SKM-1 treated with dmso at 0.1 percent for 144 hours (cell line): ENCODE data around the gene CDK5RAP3.
"Not testable (repeated sequence)": the region's sequence is repeated elsewhere in the genome, so short reads cannot be mapped to it uniquely, and the experiment has no call there.

Experiments
- DNase-seq: peaks from one replicate; lab custom pipeline; 2025; ENCODE audit not compliant: unreplicated experiment; lab: John Stamatoyannopoulos, UW

The CDK5RAP3 gene

GRCh38 chr17:47975189-47975822 lies 4.4 kb downstream of the CDK5RAP3 start:
- no peak for DNase-seq

DNA sequence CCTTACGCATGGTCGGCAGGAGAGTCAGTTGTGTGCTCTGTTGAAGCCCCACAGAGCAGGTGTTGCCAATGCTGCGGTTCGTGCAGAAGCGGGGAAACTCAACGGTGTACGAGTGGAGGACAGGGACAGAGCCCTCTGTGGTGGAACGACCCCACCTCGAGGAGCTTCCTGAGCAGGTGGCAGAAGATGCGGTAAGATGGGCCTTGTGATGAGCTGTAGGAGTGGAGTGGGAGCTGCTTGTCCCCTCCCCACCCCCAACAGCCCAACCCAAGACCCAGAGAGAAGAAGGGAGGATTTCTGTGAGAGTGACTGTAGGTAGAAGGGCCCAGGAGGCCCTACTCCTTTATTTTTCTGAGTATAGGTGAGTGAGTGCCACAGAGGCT lies 4.9 kb downstream of the CDK5RAP3 start:
- no peak for DNase-seq

DNA sequence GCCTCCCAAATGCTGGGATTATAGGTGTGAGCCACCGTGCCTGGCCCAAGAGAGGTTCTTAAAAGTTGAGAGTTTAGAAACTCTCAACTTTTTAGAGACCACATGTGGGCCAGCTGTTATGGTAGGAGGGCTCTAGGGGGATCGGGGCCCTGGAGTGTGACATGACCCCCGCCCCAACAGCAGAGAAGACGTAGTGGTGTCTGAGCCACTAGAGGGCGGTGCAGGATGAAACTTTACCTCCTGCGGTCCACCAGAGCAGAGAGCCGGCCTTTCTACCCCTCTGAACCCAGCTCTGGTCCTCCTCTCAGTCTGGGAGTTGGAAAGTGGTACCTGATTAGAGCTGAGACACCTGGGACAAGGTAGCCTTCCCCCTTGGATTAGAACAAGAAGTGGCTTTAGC lies 7.4 kb downstream of the CDK5RAP3 start:
- DNase-seq = peak; percentile 34

GRCh38 chr17:47980541-47980940 lies 9.6 kb downstream of the CDK5RAP3 start:
- DNase-seq = no peak

DNA sequence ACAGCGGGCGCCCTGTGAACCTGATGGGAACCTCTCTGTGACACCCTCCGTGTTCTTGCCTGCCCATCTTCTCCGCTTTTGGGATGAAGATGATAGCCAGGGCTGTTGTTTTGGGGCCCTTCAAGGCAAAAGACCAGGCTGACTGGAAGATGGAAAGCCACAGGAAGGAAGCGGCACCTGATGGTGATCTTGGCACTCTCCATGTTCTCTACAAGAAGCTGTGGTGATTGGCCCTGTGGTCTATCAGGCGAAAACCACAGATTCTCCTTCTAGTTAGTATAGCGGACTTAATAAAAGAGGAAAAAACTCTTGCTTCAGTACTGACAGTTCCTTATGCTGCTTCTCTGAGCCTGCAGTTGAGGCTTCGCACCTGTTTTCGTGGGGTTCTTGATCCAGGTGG lies 10.5 kb downstream of the CDK5RAP3 start:
- DNase-seq = no peak

- no peak for DNase-seq
Measured at GRCh38 chr17:47982091-47982617, 11.2 kb downstream of the CDK5RAP3 start.

DNA sequence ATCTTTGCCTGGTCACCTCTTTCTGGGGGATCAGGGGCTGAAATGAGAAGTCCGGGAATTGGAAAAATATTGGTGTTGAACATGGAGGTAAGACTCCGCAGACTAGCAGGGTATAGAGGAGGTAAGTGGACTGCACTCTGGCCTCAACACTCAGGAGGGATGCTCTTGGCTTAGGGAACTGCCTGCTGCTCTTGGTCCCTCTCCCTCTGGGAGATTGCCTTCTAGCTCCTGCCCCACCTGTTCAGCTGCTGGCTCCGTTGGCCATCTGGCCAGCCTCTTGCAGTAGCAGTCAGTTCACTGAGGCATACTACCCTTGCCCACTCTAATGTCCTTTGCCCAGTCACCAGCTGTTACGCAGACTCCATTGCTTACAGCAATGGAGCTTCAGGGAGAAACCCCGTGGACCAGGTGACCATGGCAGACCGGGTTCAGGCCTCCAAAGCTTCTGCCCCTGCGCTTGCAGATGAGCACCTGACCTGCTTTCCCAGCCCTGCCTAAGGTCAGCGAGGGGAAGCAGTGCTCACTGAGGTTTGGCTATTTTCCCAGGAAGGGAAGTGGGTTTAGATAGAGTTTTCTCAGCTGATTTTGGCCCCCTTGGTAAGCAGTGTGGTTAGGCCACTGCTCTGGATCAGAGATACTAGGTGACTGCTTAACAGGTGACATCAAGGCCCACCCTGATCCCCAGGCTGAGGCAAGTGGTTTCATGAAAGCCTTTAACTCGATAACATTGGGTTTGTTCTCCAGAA lies 11.9 kb downstream of the CDK5RAP3 start:
- DNase-seq = no peak

DNA sequence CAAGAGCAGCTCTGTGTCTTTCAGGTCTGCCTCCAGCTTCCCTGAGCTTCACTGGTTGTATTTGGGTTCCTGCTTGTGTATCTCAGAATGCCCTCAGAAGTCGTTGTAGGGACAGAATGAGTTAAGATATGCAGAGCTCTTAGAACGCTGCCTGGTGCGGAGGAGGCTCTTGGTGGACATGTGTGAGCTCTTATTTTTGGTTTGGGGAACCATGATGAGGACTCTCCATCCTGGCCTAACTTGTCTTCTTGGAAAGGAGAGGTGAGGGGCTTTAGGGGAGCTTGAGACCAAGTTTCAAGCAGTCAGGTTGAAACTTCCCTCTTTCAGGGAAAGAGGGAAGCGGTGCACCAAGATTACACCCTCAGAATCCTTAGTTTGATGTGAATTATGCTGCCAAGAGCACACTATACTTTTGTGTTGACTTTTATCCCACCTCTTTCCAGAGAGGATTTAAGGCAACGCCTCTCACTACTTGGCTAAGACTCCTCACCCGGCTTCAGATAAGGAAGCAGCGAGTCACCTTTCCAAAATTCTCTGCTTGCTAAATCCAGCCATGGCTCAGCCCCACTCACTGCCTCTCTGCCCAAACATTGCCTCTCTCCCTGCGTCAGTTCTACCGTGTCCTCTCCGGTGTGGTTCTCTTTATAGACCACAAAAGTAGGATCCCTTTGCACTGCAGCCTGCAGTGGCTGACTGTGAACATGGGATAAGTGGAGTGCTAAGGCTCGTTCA lies 12.7 kb downstream of the CDK5RAP3 start:
- DNase-seq = no peak

DNA sequence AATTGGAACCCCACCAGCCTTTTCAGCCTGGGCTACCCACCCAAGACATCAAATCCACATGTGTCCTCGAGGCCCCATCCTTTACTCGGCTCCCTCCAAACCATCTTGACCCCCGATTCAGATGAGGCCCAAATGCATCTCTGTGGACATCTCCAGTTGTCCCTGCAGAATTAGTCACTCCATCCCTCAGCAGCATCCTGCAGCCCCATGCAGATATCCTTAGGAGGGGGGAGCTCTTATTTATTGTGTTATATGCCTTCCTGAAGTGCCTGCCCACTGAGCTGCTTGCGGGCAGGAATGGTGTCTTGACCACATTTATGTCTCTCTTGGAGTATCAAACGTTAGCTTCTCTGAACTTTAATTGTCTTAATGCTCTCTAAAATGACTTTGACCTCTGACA lies 15.6 kb downstream of the CDK5RAP3 start:
- no peak for DNase-seq

DNA sequence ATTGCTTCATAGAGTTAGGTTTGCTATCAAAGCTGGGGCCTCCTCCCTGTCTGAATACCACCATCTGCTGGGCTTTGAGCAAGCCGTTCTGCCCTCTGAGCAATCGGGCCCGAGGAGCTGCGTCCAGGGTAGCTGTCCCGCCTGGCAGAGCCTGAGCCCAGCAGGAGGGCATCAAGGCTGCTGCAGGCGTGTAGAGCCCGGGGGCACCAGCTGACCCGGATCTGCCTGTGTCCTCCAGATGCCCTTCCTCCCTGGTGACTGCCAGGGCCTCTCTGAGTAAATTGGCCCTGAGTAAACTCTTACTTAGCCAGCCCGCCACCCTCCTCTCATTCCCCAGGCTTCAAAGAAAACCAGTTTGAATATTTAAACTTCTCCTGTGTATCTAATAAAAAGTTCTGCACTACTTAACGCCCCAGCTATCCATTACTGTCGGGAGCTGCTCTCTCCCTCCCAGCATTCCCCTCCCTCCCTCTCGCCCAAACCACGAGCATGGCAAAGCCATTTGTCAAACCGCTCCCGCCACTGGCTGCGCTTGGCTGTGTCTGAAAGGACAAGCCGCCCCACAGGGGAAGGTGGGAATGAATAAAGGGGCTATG lies 16.4 kb downstream of the CDK5RAP3 start:
- no peak for DNase-seq

DNA sequence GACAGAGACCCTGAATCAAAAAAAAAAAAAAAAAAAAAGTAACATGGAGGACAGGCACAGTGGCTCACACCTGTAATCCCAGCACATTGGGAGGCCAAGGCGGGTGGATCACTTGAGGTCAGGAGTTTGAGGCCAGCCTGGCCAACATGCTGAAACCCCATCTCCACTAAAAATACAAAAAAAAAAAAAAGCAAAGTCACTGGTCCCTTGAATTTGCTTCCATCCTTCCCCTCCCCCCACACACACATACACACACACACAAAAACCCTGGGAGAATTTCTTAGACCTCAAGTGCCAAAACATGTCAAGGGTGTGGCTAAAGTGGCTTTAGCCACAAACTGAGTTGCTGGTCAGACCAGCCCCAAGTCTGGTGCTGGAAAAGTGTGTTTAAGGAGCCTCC lies 17.5 kb downstream of the CDK5RAP3 start:
- not testable (repeated sequence) for DNase-seq

GRCh38 chr17:47989159-47989558 lies 18.2 kb downstream of the CDK5RAP3 start:
- DNase-seq = no peak

- no peak for DNase-seq
Measured at GRCh38 chr17:47989700-47990099, 18.8 kb downstream of the CDK5RAP3 start.

GRCh38 chr17:47990962-47991731 lies 20.2 kb downstream of the CDK5RAP3 start:
- DNase-seq = no peak

GRCh38 chr17:47992216-47992615 lies 21.3 kb downstream of the CDK5RAP3 start:
- DNase-seq = no peak

DNA sequence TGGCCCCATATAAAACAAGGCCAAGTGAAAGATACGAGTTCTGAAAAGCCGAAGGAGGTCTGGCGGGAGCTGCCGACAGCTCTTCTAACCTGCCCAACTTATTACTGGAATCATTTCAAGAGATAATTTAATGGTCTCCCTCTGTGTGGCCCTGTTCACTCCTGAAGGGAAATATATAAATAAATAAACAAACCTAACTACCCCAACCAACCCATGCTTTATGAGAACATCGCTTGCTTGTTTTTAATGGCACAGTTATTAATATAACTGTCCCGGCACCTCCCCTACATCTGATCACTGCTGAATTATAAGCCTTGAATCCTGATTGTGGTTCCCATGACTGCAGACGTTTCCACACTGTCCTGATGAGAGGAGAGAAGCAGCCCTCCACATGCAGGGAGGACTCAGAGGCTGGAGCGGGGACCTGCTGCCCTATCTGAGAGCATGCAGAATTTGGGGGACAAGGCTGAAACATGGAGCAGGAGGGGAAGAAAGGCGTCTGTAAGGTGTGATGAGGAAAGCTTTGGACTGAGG lies 22.2 kb downstream of the CDK5RAP3 start:
- no peak for DNase-seq

GRCh38 chr17:47993964-47994363 lies 23.1 kb downstream of the CDK5RAP3 start:
- no peak for DNase-seq

- no peak for DNase-seq
Measured at GRCh38 chr17:47994724-47995123, 23.8 kb downstream of the CDK5RAP3 start.

DNA sequence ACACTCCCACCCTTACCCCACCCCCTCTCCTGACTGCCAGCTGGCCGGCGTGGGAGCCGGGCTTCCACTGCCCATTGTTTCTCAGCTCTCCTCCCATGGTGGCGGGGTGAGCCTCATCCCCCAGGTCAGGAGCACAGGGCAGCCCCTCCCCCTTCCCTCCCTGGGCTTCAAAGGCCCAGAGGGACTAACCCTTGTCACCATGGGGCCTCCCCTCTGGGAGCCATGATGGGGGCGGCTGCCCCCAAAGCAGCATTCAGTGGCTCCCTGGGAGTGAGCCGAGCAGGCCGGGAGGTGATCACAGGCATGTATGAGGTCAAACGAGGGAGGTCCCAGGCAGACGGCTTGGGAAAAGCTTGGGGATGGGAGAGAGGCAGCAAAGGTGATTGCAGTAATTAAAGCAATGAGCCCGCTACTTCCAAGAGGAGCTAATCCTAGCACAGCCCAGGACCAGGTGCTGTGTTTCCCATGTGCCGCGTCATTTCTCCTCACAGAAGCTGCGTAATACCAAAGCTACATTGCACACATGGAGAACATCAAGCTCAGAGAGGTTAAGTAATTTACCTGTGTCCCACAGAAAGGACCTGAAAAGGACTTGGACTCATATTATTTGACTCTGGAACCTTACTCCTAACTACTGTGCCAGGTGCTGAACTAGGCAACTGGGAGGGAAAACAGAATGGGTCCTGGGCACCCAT lies 24.5 kb downstream of the CDK5RAP3 start:
- DNase-seq = no peak

DNA sequence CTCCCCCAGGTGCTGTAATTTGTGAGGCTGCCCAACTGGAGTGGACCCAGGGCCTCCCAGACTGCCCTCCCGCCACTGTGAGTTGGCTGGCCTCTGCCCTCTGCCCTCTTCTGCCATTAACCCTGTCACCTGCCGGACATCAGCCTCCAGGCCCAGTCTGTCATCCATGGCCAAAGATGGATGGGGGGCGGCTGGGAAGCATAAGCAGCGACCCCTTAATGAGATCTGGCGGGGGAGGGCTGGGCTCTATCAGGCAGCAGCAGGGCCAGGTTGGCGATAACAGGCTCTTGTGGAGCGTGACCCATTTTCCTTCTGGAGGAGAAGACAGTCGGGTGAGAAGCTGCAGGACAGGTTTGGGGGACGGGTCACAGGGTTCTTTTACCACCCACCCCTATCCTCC lies 25.3 kb downstream of the CDK5RAP3 start:
- no peak for DNase-seq
